ENCODE data around the gene TMEM51. TPM values are rescaled to one million over a fixed set of nuclear protein-coding genes. Genes with fewer than 3 reads are reported as not detected.
A peak's percentile ranks its signal among the peaks of the same experiment; 100 is the strongest.

Gene TMEM51
- total RNA-seq, 4 donors from 2014 or later = 17.7 to 32.9 (median 22.9) TPM

GRCh38 chr1:15151377-15151806 lies 2.2 kb upstream of the TMEM51 start:
- no peak for DNase-seq
- Histone ChIP-seq H3K4me1 (peaks cover 0 to 37% (median 27%) of the 10 kb centered on the region in 4 donors), H3K27ac (peak overlapping the region in 1 of 4 donors; percentile 97), H3K36me3 (no peaks in the 10 kb centered on the region), H3K9me3 (no peaks in the 10 kb centered on the region), H3K27me3 (no peaks in the 10 kb centered on the region), H3K4me3 (no peak overlapping the region)
- in situ Hi-C loops (cut with MboI; ENCODE audit: low pct_ligation_motif_present in 1 of 4, low pct_unique_long_range_greater_than_20kb in 1 of 4, low sequenced_read_pairs in 3 of 4) (loop anchor here in 2 of 4 donors (10.0 kb wide), 1 partner anchor 123 kb away; no protein-coding TSS in a partner anchor), intact Hi-C loops (cut with DNase I; ENCODE audit: low total_unique reads) (loop anchor here (5.0 kb wide), 2 partner anchors 61 to 121 kb away; no protein-coding TSS in a partner anchor)
- TF ChIP-seq POLR2A (IDR thresholded peaks at IDR 0.05) (no peak), POLR2AphosphoS5 (IDR thresholded peaks at IDR 0.05) (no peak), CTCF (IDR thresholded peaks at IDR 0.05) (no peak), EP300 (IDR thresholded peaks at IDR 0.05; ENCODE audit: low read depth) (no peak)
- 37 to 80% methylated on average over 1 to 5 of the region's 5 CpGs for WGBS, 2 donors (ENCODE audit: low coverage in 1 of 2)

GRCh38 chr1:15151871-15152270 lies 1.7 kb upstream of the TMEM51 start:
- H3K4me3 ChIP-seq = peak overlapping the region in 1 of 4 donors; percentile 72
- TF ChIP-seq CTCF (IDR thresholded peaks at IDR 0.05) (no peak), EP300 (IDR thresholded peaks at IDR 0.05; ENCODE audit: low read depth) (no peak), POLR2A (IDR thresholded peaks at IDR 0.05) (no peak), POLR2AphosphoS5 (IDR thresholded peaks at IDR 0.05) (no peak)
- no peak for DNase-seq
- no peaks in the 10 kb centered on the region for H3K36me3 ChIP-seq
- 61% methylated on average over 3 of the region's 3 CpGs; no CpG with 5 or more reads in 1 of the 2 donors for WGBS, 2 donors (ENCODE audit: low coverage in 1 of 2)
- in situ Hi-C loops (cut with MboI; ENCODE audit: low pct_ligation_motif_present in 1 of 4, low pct_unique_long_range_greater_than_20kb in 1 of 4, low sequenced_read_pairs in 3 of 4) = loop anchor here in 2 of 4 donors (10.0 kb wide), 1 partner anchor 123 kb away; no protein-coding TSS in a partner anchor
- peak overlapping the region; percentile 91 to 98 (median 96) for H3K27ac ChIP-seq
- intact Hi-C loops (cut with DNase I; ENCODE audit: low total_unique reads) = loop anchor here (5.0 kb wide), 2 partner anchors 60 to 120 kb away; no protein-coding TSS in a partner anchor
- no peaks in the 10 kb centered on the region for H3K27me3 ChIP-seq
- H3K9me3 ChIP-seq = no peaks in the 10 kb centered on the region
- peaks cover 0 to 37% (median 31%) of the 10 kb centered on the region in 4 donors for H3K4me1 ChIP-seq

- Histone ChIP-seq H3K36me3 (no peaks in the 10 kb centered on the region), H3K9me3 (no peaks in the 10 kb centered on the region), H3K27ac (peak overlapping the region; percentile 91 to 98 (median 96)), H3K4me1 (peaks cover under 1 to 43% (median 32%) of the 10 kb centered on the region in 4 donors), H3K27me3 (no peaks in the 10 kb centered on the region), H3K4me3 (peak overlapping the region; percentile 64 to 90 (median 77))
- peak; percentile 92 for DNase-seq
- TF ChIP-seq POLR2A (IDR thresholded peaks at IDR 0.05) (peak; percentile 51), CTCF (IDR thresholded peaks at IDR 0.05) (peak; percentile 57 to 83 (median 62)), EP300 (IDR thresholded peaks at IDR 0.05; ENCODE audit: low read depth) (no peak), POLR2AphosphoS5 (IDR thresholded peaks at IDR 0.05) (peak; percentile 38 to 73 (median 62))
- 2 to 7% methylated on average over 3 to 28 of the region's 61 CpGs for WGBS, 2 donors (ENCODE audit: low coverage in 1 of 2)
- in situ Hi-C loops (cut with MboI; ENCODE audit: low pct_ligation_motif_present in 1 of 4, low pct_unique_long_range_greater_than_20kb in 1 of 4, low sequenced_read_pairs in 3 of 4) = loop anchor here in 2 of 4 donors (10.0 kb wide), 1 partner anchor 122 kb away; no protein-coding TSS in a partner anchor
- intact Hi-C loops (cut with DNase I; ENCODE audit: low total_unique reads) = loop anchor here (5.0 kb wide), 2 partner anchors 60 to 120 kb away; no protein-coding TSS in a partner anchor
Measured at GRCh38 chr1:15152318-15153183, 996 bp upstream of the TMEM51 start.

All from transverse colon (tissue), 4 donors.